GM06990 (cell line): ENCODE measurements around the gene DTNA.

Experiments
- DNase-seq: peaks from one replicate; pipeline ENCODE4 v3.0.0-alpha.2; 2011; ENCODE audit not compliant: insufficient read length; ENCODE audit errors: extremely low read depth
- H3K27me3 ChIP-seq: replicated peaks from 2 replicates; pipeline ENCODE4 v1.6.0; 2011; ENCODE audit warnings: low read length; ENCODE audit not compliant: control insufficient read depth, insufficient read depth
- H3K36me3 ChIP-seq: 2 replicates; pipeline ENCODE4 v1.5.1; 2011; ENCODE audit warnings: low read length; ENCODE audit not compliant: control insufficient read depth, insufficient read depth
- H3K4me3 ChIP-seq: replicated peaks from 2 replicates; pipeline ENCODE4 v1.5.1; 2011; ENCODE audit warnings: low read depth, mild to moderate bottlenecking, control low read depth, low read length
- CTCF ChIP-seq: IDR thresholded peaks from 2 replicates; pipeline ENCODE4 v1.5.1; 2011; ENCODE audit warnings: low read length, control low read depth, mild to moderate bottlenecking, inconsistent platforms; ENCODE audit not compliant: insufficient read depth, poor library complexity, severe bottlenecking

DTNA gene

GRCh38 chr18:34764451-34764850 is 54.4 kb downstream of the DTNA start:
- DNase-seq, result no peak
- Histone ChIP-seq H3K4me3 (no peak overlapping the region), H3K36me3 (no peaks in the 10 kb centered on the region), H3K27me3 (no peaks in the 10 kb centered on the region)
- TF ChIP-seq CTCF, result no peak

- Histone ChIP-seq H3K36me3 (no peaks in the 10 kb centered on the region), H3K27me3 (no peaks in the 10 kb centered on the region), H3K4me3 (no peak overlapping the region)
- no peak for TF ChIP-seq CTCF
- DNase-seq, result peak; percentile 5
Measured at GRCh38 chr18:34767601-34768027, 57.5 kb downstream of the DTNA start.

GRCh38 chr18:34771958-34772357 is 61.9 kb downstream of the DTNA start:
- H3K27me3 ChIP-seq, result no peaks in the 10 kb centered on the region; the same call in 1 of the 2 replicates
- TF ChIP-seq CTCF, result no peak
- no peak overlapping the region for H3K4me3 ChIP-seq
- no peaks in the 10 kb centered on the region for H3K36me3 ChIP-seq
- no peak for DNase-seq

- Histone ChIP-seq H3K27me3 (no peaks in the 10 kb centered on the region; the same call in 1 of the 2 replicates), H3K36me3 (no peaks in the 10 kb centered on the region), H3K4me3 (no peak overlapping the region)
- no peak for DNase-seq
- no peak for TF ChIP-seq CTCF
Measured at GRCh38 chr18:34772887-34773286, 62.8 kb downstream of the DTNA start.

GRCh38 chr18:34773378-34773777 is 63.3 kb downstream of the DTNA start:
- no peak for TF ChIP-seq CTCF

GRCh38 chr18:34773961-34774766 is 64.1 kb downstream of the DTNA start:
- DNase-seq, result no peak
- TF ChIP-seq CTCF, result no peak
- Histone ChIP-seq H3K4me3 (no peak overlapping the region), H3K27me3 (no peaks in the 10 kb centered on the region; the same call in 1 of the 2 replicates), H3K36me3 (no peaks in the 10 kb centered on the region)

More at GRCh38 chr18:34773378-34773777, 63.3 kb downstream of the DTNA start:
- DNase-seq, result no peak
- no peaks in the 10 kb centered on the region for H3K36me3 ChIP-seq
- no peaks in the 10 kb centered on the region; the same call in 1 of the 2 replicates for H3K27me3 ChIP-seq
- no peak overlapping the region for H3K4me3 ChIP-seq
